CD4-positive, alpha-beta T cell treated with Interleukin-15 for 4 hours (primary cell): Measurements from ENCODE around the gene ASPG.

Experiments used
- DNase-seq: peaks from one replicate; pipeline ENCODE4 v3.0.0-alpha.2; 2020; ENCODE audit warnings: low spot score

The ASPG gene

GRCh38 chr14:104105071-104105821, 19.7 kb downstream of the ASPG start:
- no peak for DNase-seq

DNA sequence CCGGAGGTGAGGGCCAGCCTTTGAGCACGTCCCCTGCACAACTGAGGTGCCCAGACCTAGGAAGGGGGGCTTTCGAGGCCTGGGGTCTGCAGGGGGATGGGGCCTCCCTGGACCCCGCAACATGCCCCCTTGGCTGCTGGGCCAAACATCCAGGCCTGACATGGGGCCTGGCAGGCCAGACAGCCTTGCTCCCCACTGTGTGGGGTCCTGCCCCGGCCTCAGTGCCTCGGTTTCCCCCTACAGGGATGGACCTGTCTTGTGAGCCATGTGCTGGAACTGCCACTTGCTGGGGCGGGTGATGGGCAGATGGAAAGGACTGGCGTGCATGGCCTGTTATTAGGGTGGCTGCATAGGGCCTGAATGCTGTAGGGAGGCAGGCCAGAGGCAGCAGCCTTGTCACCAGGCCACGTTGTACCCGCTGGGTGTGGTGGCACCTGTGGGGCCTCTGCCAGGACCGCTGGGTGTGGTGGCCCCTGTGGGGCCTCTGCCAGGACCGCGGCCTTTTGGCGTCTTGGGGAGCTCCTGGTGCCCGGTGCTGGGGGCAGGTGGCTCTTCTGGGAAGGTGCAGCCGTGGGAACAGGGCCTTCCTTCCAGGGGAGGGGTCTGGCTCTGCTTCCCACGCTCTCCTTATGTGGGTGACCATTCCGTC, 20.4 kb downstream of the ASPG start:
- DNase-seq = no peak

- no peak for DNase-seq
Measured at GRCh38 chr14:104106471-104106991, 21.0 kb downstream of the ASPG start.

DNA sequence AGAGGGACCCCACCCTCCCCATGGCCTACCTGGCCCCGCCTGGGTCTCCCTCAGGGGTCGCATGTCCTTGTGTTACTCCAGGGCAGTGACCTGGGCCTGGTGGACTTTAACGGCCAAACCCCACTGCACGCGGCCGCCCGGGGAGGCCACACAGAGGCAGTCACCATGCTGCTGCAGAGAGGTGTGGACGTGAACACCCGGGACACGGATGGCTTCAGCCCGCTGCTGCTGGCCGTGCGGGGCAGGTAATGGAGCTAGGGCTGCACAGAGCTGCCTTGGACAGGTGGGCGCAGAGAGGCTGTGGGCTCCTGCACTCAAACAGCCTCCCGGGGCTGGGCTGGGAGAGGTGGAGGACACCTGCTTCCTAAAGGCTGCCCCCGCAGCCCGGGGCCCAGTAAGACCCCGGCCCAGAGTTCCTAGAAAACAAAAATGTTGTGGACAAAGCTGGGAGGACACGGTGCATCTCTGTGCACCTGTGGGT, 21.6 kb downstream of the ASPG start:
- DNase-seq = no peak

GRCh38 chr14:104107611-104108569, 22.4 kb downstream of the ASPG start:
- no peak for DNase-seq

DNA sequence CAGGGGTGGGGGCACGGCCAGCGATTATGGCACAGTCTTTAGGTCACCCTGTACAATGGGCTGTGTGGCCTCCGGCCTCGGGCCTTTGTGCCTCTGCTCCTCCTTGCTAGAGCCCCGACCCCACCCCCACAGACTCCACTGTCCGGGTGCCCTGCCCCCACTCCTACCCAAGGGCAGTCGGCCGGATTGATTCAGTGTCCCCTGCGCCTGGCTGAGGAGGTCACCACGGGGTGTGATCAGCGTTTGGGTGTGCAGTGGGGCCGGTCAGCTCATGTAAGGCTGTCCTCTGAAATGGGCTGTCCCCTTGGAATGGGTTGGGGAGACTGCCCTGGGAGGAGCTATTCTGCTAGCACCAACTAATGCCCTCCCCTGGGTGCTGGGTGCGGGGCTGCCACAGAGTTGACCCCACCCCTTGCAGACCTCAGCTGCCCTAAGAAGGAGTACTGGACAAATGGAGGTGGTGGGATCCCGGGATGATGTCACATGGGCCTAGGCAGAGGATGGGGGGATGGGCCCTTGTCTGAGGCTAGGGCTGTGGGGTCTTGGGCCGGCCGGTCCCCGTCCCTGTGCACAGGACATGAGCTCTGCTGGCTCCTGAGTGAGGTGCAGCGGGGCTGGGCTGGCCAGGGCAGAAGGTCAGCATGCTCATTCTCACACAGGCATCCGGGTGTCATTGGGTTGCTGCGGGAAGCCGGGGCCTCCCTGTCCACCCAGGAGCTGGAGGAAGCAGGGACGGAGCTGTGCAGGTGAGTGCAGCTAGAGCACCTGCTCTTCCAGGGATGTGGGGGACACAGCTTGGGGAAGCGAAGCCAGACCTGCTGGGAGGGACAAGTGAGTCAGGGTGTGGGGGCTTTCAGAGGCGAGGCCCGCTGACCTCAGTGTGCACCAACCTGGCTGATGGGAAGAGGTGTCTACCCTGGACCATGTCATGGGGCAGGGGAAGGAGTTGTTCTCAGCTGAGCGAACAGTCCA, 23.4 kb downstream of the ASPG start:
- no peak for DNase-seq

DNA sequence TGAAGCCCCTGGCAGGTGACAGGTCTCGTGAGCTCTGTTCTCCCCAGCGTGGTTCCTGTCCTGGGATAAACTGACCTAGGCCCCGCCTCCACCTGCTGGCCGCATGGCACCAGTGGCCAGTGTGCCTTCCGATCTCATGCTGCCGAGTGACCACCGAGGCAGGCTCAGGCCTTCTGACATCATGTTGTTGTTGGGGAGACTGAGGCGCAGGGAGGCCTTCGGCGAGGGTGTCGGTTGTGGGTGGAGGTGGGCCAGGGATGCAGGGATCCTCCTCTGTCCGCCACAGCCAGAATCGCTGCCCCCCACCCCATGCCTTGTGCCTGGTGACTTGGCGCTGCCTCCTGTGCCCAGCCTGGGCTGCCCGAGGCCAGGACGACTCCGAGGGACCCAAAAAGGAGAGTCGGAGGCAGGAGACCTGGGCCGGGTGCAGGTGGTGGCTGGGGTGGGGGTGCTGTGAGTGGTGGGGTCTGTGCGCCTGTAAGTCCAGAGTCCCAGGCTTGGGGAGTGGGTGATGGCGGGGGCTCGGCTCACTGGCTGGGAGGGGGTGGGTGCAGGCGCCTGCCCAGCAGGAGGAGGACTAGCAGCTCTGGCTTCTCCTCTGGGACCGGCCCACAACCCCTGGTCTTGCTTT, 24.3 kb downstream of the ASPG start:
- DNase-seq = no peak

- DNase-seq = no peak
Measured at GRCh38 chr14:104110491-104111209, 25.1 kb downstream of the ASPG start.

DNA sequence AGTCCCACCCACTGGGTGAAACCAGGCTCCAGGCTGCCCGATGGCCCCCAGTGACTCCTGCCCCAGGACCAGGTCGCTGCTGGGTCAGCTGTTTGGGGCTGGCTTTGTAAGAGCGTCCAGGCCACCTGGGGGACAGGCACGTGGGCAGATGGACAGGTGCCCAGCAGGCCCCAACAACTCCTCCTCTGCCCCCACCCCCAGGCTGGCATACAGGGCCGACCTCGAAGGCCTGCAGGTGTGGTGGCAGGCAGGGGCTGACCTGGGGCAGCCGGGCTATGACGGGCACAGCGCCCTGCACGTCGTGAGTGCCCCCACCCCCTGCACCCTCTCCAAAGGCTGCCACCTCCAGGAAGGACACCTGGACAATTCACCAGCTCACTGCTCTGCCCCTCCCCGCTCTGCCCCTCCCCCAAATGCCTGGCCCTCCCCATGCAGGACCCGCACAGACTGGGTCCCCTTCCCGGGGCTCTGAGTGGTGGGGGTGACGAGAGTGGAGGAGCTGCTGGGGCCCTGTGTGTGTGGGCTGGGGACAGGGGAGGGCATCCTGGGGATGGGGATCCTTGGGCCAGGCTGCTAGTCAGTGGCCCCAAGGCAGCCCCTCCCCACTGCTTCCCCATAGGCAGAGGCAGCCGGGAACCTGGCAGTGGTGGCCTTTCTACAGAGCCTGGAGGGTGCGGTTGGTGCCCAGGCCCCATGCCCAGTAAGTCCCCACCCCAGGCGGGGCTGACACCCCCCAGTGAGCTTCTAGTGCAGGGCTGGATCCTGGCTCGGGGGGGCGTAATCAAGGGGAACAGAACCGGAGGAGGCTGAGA, 26.0 kb downstream of the ASPG start:
- DNase-seq = no peak

GRCh38 chr14:104112113-104112505, 26.6 kb downstream of the ASPG start:
- DNase-seq = no peak

DNA sequence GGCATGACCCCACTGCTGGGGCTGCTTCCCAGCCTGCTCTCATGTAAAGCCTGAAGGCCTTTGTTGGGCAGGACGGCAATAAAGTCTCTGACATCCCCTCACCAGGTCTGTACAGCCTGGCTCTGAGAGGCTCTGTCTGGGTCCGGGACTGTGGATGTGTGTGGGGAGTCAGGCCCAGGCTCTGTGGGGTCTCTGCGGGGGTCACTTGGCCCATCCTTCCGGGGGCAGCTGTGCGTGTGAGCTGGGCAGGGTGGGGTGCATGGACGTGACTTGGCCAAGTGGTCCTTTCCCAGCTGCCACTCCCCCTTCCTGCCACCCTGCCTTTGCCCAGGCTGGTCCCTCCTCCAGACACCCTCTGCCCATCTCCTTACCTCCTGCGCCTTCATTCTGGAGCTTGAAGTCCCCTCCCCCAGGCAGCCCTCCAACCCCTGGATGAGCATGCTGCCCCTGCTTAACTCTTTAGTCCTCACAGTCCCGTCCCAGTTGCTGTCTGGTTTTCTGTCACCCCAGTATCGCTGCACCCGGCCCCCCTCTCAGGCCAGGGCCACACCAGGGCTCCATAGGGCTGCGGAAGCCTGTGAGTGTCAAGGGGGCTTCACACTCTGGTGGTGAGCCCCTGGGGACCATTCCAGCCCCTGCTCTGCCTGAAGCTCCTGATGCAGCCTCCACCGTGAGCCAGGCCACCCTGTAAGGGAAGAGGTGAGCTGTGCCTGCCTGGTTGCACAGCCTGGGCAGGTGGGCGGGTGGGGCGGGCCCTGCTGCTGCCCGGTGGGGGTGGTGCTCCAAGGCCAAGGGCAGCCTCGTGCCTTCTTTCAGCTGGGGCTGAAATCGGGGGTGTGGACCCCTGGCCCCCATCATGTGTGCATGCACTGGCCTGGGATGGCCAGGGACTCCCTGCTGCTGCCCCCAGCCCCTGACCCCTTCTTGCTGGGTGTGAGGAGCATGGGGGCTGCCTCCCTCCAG, 27.4 kb downstream of the ASPG start:
- no peak for DNase-seq

DNA sequence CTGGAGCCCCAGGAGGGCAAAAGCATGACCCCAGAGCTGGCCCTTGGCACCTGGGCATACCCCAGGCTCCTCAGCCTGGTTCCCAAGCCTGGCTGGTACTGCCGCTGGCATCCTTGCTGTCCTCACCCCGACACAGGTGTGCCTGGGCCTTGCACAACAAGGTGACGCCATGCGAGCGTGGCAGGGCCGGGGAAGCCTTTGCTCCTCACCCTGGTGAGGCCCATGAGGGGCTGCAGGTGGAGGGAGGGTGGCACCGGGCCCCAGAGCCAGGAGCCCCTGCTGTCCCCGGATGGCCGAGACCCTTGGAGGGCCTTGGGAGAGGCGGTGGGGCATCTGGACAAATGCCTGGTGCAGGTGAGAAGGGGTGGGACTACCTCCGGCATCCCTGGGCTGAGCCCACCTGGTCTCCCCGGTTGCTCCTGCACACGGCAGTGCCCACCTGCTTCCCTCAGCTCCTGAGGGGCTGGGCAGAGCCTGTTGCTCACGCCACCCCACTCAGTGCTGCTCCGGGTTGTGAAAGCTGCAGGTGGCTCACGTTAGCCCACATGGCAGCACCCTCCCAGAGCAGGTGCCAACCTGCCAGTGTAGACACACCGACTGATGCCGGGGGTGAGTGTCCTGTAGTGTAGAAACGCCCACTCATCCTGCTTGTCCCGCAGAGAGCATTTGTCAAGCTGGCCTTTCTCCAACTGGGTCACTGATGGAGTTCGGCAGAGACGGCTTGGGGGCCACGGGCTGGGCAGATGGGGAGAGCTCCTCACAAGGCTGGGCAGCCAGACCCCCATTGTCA, 28.3 kb downstream of the ASPG start:
- DNase-seq = no peak

- DNase-seq = no peak
Measured at GRCh38 chr14:104114421-104115130, 29.1 kb downstream of the ASPG start.

GRCh38 chr14:104115131-104115600, 29.7 kb downstream of the ASPG start:
- DNase-seq = no peak

GRCh38 chr14:104115691-104116287, 30.3 kb downstream of the ASPG start:
- DNase-seq = no peak

DNA sequence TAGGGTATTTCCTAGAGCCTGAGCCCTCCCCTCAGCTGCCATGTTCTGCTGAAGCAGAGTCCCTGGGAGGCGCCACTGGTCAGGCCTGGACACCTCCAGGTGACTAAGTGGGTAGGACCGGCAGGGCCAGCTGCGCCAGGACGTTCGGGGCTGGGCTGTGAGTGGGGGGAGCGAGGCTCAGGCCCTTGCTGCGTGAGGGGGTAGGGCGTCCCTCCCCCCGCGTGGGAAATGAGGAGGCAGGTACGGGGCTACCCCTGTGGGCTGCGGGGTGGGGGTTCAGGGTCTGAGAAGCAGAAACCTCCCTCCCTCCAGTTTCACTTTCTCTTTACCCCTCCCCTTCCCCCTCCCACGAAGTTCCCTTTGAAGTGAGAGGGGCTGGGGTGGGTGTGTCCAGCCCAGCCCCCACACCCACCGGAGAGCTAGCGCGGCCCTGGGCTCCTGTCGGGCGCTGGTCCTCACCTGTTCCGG, 30.8 kb downstream of the ASPG start:
- no peak for DNase-seq
